Measurements from ENCODE around the gene MRPS2. TPM values are rescaled to one million over a fixed set of nuclear protein-coding genes. Genes with fewer than 3 reads are reported as not detected.
"Not testable (repeated sequence)": the region's sequence is repeated elsewhere in the genome, so short reads cannot be mapped to it uniquely, and the experiment has no call there.

The MRPS2 gene
- 44.7 to 115 TPM (median 61.1 TPM) in 3 replicates for polyA plus RNA-seq
- polyA plus RNA-seq (2011; ENCODE audit: low read depth) = 8.6 TPM
- polyA plus RNA-seq (2011; cell fraction: cytosol; rRNA removed) = 64.8 and 109 TPM in 2 replicates
- polyA plus RNA-seq (2011; cell fraction: nucleus; rRNA removed) = 55.7 and 75.2 TPM in 2 replicates
- 42.4 and 69.6 TPM in 2 replicates for polyA plus RNA-seq (2012; ENCODE audit: low replicate concordance)
- 80.6 to 155 TPM (median 91.7 TPM) in 3 replicates for polyA minus RNA-seq
- 110 TPM for polyA minus RNA-seq (2011; cell fraction: cytosol; rRNA and poly(A)+ RNA removed)
- polyA minus RNA-seq (2011; cell fraction: nucleus; rRNA and poly(A)+ RNA removed) = 22.2 and 29.4 TPM in 2 replicates

DNA sequence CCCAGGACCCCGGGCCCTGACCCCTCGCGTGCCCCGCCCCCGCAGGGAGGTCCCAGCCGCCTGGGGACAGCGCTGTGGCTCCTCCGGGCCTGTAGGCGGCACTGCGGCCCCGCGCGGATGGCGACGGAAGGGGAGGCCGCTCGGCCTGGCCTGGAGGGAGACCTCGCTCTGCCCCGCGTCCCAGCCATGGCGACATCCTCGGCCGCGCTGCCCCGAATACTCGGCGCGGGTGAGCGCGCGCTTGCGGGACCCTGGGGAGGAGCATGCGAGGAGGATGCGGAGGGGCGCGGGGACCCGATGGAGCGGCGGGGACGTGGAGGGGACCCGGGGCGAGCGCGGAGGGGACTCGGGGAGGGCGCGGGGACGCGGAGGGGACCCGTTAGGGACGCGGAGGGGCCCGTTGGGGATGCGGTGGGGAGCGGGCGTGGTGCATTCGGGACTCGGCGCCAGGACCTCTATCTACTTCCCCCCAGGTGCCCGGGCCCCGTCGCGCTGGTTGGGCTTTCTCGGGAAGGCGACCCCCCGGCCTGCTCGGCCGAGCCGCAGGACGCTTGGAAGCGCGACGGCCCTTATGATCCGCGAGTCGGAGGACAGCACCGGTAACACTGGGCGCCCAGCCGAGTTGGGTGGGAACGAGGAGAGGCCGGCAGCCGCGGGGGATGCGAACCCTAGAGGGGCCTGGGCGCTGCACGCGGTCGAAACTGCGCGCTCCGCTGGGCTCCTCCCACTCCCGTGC, at the start of gene MRPS2:
Gene MRPS2 (plus strand): TSS at position 158 of the 736 bp plus-strand sequence. CDS start 29 bp downstream, at position 187.
- TF ChIP-seq, protein P1, sequence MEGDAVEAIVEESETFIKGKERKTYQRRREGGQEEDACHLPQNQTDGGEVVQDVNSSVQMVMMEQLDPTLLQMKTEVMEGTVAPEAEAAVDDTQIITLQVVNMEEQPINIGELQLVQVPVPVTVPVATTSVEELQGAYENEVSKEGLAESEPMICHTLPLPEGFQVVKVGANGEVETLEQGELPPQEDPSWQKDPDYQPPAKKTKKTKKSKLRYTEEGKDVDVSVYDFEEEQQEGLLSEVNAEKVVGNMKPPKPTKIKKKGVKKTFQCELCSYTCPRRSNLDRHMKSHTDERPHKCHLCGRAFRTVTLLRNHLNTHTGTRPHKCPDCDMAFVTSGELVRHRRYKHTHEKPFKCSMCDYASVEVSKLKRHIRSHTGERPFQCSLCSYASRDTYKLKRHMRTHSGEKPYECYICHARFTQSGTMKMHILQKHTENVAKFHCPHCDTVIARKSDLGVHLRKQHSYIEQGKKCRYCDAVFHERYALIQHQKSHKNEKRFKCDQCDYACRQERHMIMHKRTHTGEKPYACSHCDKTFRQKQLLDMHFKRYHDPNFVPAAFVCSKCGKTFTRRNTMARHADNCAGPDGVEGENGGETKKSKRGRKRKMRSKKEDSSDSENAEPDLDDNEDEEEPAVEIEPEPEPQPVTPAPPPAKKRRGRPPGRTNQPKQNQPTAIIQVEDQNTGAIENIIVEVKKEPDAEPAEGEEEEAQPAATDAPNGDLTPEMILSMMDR (optimal IDR thresholded peaks at IDR 0.05 in 1 of 3, IDR thresholded peaks at IDR 0.05 in 1 of 3, conservative IDR thresholded peaks at IDR 0.05 in 1 of 3; ENCODE audit: extremely low read depth in 1 of 3, insufficient read depth in 2 of 3, low read length in 3 of 3) = peak; percentile 57 to 97 (median 89)
- no peak for TF ChIP-seq EZH2 (IDR thresholded peaks at IDR 0.05; ENCODE audit: low read length)
- Histone ChIP-seq H2AFZ (ENCODE audit: control insufficient read depth, low read length) (peak within 1 kb of the TSS; percentile 86), H3K9me3 (ENCODE audit: control insufficient read depth, low read depth, low read length) (no peaks in the 10 kb centered on the region), H3K9me1 (ENCODE audit: control insufficient read depth, extremely low read depth, insufficient read depth, low read length) (no peaks in the 10 kb centered on the region), H3K36me3 (ENCODE audit: control insufficient read depth in 2 of 2, extremely low read depth in 1 of 2, insufficient read depth in 2 of 2, low read length in 2 of 2) (peaks cover 21 to 24% of the 10 kb centered on the region in 2 experiments), H3K27ac (ENCODE audit: control insufficient read depth, insufficient read depth, low read length) (peak within 1 kb of the TSS; percentile 78), H3K4me3 (ENCODE audit: control insufficient read depth in 2 of 3, extremely low read depth in 1 of 3, insufficient read depth in 2 of 3, low read depth in 1 of 3, low read length in 3 of 3) (peak within 1 kb of the TSS; percentile 84 to 93 (median 84)), H3K4me1 (ENCODE audit: control insufficient read depth, extremely low read depth, insufficient read depth, low read length) (peaks cover 14% of the 10 kb centered on the region), H4K20me1 (ENCODE audit: control insufficient read depth, extremely low read depth, insufficient read depth, low read length) (peaks cover 5% of the 10 kb centered on the region), H3K79me2 (ENCODE audit: control insufficient read depth, insufficient read depth, low read length) (peaks cover 31% of the 10 kb centered on the region), H3K4me2 (ENCODE audit: control insufficient read depth, extremely low read depth, insufficient read depth, low read depth, low read length) (peak within 1 kb of the TSS; percentile 96), H3K9ac (ENCODE audit: control insufficient read depth, extremely low read depth, insufficient read depth, low read length) (peak within 1 kb of the TSS; percentile 90), H3K27me3 (ENCODE audit: control insufficient read depth, extremely low read depth, insufficient read depth, low read length) (no peaks in the 10 kb centered on the region)
- no peak for FAIRE-seq
- DNase-seq (ENCODE audit: low read depth, low spot score) = peak; percentile 30
- dilution Hi-C loops (cut with MboI; ENCODE audit: extremely low pct_ligation_motif_present, low sequenced_read_pairs) = no loop called here

- Histone ChIP-seq H3K4me3 (ENCODE audit: control insufficient read depth in 2 of 3, extremely low read depth in 1 of 3, insufficient read depth in 2 of 3, low read depth in 1 of 3, low read length in 3 of 3) (no peak overlapping the region), H3K9me1 (ENCODE audit: control insufficient read depth, extremely low read depth, insufficient read depth, low read length) (no peaks in the 10 kb centered on the region), H3K27ac (ENCODE audit: control insufficient read depth, insufficient read depth, low read length) (no peak overlapping the region), H3K27me3 (ENCODE audit: control insufficient read depth, extremely low read depth, insufficient read depth, low read length) (peaks cover 7% of the 10 kb centered on the region), H3K9me3 (ENCODE audit: control insufficient read depth, low read depth, low read length) (no peaks in the 10 kb centered on the region), H3K4me2 (ENCODE audit: control insufficient read depth, extremely low read depth, insufficient read depth, low read depth, low read length) (no peak overlapping the region), H3K4me1 (ENCODE audit: control insufficient read depth, extremely low read depth, insufficient read depth, low read length) (peaks cover 2% of the 10 kb centered on the region), H3K9ac (ENCODE audit: control insufficient read depth, extremely low read depth, insufficient read depth, low read length) (no peak overlapping the region), H2AFZ (ENCODE audit: control insufficient read depth, low read length) (no peak overlapping the region), H4K20me1 (ENCODE audit: control insufficient read depth, extremely low read depth, insufficient read depth, low read length) (no peaks in the 10 kb centered on the region), H3K79me2 (ENCODE audit: control insufficient read depth, insufficient read depth, low read length) (no peaks in the 10 kb centered on the region), H3K36me3 (ENCODE audit: control insufficient read depth in 2 of 2, extremely low read depth in 1 of 2, insufficient read depth in 2 of 2, low read length in 2 of 2) (no peaks in the 10 kb centered on the region)
- dilution Hi-C loops (cut with MboI; ENCODE audit: extremely low pct_ligation_motif_present, low sequenced_read_pairs) = no loop called here
- TF ChIP-seq, protein P1 (optimal IDR thresholded peaks at IDR 0.05 in 1 of 3, IDR thresholded peaks at IDR 0.05 in 1 of 3, conservative IDR thresholded peaks at IDR 0.05 in 1 of 3; ENCODE audit: extremely low read depth in 1 of 3, insufficient read depth in 2 of 3, low read length in 3 of 3) = no peak
- no peak for TF ChIP-seq EZH2 (IDR thresholded peaks at IDR 0.05; ENCODE audit: low read length)
- no peak for FAIRE-seq
- DNase-seq (ENCODE audit: low read depth, low spot score) = no peak
Measured at GRCh38 chr9:135450956-135451355, 49.5 kb upstream of the MRPS2 start.

DNA sequence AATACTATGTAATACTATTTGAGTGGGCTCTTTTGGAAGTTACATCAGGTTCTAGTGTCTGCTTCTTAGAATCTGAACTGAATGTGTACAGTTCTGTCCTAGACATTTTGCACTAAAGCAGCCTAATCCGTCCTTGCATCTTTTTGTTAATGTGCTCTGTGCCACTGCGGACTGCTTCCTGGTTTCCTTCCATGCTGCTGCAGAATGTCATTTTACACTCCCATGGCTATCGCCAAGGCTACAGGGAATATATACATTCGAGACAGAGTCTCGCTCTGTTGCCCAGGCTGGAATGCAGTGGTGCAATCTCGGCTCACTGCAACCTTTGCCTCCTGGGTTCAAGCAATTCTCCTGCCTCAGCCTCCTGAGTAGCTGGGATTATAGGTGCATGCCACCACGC, 48.6 kb upstream of the MRPS2 start:
- H3K4me2 ChIP-seq (ENCODE audit: control insufficient read depth, extremely low read depth, insufficient read depth, low read depth, low read length); H3K79me2 ChIP-seq (ENCODE audit: control insufficient read depth, insufficient read depth, low read length); H3K4me1 ChIP-seq (ENCODE audit: control insufficient read depth, extremely low read depth, insufficient read depth, low read length); H3K27ac ChIP-seq (ENCODE audit: control insufficient read depth, insufficient read depth, low read length); H2AFZ ChIP-seq (ENCODE audit: control insufficient read depth, low read length); H4K20me1 ChIP-seq (ENCODE audit: control insufficient read depth, extremely low read depth, insufficient read depth, low read length); dilution Hi-C loops (cut with MboI; ENCODE audit: extremely low pct_ligation_motif_present, low sequenced_read_pairs); H3K4me3 ChIP-seq (ENCODE audit: control insufficient read depth in 2 of 3, extremely low read depth in 1 of 3, insufficient read depth in 2 of 3, low read depth in 1 of 3, low read length in 3 of 3); H3K9me3 ChIP-seq (ENCODE audit: control insufficient read depth, low read depth, low read length); H3K36me3 ChIP-seq (ENCODE audit: control insufficient read depth in 2 of 2, extremely low read depth in 1 of 2, insufficient read depth in 2 of 2, low read length in 2 of 2); FAIRE-seq; H3K9ac ChIP-seq (ENCODE audit: control insufficient read depth, extremely low read depth, insufficient read depth, low read length); H3K9me1 ChIP-seq (ENCODE audit: control insufficient read depth, extremely low read depth, insufficient read depth, low read length); DNase-seq (ENCODE audit: low read depth, low spot score): not testable (repeated sequence)
- H3K27me3 ChIP-seq (ENCODE audit: control insufficient read depth, extremely low read depth, insufficient read depth, low read length) = peaks cover 10% of the 10 kb centered on the region

Data from keratinocyte (primary cell).